GM12872 (cell line): Measurements from ENCODE around the gene REM2.

Source experiments
- TF ChIP-seq, protein P1 (sequence below): IDR thresholded peaks from 3 replicates; pipeline ENCODE4 v1.5.1; 2011; ENCODE audit warnings: low read depth, mild to moderate bottlenecking, low read length, moderate library complexity; ENCODE audit not compliant: insufficient read depth

REM2 gene

DNA sequence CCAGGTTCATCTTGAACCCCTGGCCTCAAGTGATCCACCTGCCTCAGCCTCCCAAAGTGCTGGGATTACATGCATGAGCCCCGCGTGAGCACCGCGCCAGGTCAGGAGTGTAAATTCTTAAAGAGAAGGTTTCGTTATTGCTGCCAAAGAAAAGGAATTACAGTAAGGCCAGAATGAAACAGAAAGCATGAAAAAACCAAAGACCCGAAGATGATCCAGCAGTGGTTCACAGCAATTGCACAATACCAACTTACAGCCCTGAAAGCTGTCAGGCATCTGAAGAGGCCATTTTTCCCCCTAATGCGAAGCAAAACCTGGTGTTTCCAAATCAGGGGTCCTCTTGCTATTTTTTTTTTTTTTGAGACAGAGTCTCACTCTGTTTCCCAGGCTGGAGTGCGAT lies 25.6 kb downstream of the REM2 start:
- TF ChIP-seq, protein P1, sequence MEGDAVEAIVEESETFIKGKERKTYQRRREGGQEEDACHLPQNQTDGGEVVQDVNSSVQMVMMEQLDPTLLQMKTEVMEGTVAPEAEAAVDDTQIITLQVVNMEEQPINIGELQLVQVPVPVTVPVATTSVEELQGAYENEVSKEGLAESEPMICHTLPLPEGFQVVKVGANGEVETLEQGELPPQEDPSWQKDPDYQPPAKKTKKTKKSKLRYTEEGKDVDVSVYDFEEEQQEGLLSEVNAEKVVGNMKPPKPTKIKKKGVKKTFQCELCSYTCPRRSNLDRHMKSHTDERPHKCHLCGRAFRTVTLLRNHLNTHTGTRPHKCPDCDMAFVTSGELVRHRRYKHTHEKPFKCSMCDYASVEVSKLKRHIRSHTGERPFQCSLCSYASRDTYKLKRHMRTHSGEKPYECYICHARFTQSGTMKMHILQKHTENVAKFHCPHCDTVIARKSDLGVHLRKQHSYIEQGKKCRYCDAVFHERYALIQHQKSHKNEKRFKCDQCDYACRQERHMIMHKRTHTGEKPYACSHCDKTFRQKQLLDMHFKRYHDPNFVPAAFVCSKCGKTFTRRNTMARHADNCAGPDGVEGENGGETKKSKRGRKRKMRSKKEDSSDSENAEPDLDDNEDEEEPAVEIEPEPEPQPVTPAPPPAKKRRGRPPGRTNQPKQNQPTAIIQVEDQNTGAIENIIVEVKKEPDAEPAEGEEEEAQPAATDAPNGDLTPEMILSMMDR = no peak

DNA sequence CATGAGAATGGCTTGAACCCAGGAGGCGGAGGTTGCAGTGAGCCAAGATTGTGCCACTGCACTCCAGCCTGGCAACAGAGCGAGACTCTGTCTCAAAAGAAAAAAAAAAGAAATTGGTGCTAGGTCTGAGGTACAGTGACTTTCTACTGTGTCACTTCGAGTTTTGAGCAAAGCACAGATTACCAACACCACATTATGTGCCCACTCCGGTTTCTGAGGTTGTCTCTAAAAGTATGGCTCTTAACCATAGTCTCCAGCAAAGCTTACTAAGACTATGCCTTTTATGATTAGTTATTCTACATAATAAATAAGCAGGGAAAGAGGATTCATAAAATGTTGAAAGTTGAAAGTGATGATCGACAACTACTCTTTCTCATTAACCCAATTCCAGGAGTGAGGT lies 27.9 kb downstream of the REM2 start:
- TF ChIP-seq, protein P1 = no peak

DNA sequence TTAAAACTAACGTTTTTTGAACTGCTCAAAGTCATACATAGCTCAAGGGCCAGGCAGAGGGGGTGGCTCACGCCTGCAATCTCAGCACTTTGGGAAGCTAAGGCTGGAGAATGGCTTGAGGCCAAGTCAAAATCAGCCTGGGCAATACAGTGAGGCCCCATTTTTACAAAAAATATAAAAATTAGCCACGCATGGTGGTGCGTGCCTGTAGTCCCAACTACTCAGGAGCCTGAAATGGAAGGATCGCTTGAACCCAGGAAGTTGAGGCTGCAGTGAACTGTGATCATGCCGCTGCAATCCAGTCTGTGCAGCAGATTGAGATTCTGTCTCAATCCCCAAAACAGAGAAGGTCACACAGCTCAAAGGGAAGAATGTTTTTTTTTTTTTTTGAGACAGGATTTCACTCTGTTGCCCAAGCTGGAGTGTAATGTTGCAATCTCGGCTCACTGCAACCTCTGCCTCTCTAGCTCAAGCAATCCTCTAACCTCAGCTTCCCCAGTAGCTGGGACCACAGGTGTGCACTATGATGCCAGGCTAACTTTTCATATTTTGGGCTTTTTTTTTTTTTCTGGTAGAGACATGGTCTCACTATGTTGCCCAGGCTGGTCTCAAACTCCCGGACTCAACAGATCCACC lies 33.0 kb downstream of the REM2 start:
- TF ChIP-seq, protein P1 = no peak

DNA sequence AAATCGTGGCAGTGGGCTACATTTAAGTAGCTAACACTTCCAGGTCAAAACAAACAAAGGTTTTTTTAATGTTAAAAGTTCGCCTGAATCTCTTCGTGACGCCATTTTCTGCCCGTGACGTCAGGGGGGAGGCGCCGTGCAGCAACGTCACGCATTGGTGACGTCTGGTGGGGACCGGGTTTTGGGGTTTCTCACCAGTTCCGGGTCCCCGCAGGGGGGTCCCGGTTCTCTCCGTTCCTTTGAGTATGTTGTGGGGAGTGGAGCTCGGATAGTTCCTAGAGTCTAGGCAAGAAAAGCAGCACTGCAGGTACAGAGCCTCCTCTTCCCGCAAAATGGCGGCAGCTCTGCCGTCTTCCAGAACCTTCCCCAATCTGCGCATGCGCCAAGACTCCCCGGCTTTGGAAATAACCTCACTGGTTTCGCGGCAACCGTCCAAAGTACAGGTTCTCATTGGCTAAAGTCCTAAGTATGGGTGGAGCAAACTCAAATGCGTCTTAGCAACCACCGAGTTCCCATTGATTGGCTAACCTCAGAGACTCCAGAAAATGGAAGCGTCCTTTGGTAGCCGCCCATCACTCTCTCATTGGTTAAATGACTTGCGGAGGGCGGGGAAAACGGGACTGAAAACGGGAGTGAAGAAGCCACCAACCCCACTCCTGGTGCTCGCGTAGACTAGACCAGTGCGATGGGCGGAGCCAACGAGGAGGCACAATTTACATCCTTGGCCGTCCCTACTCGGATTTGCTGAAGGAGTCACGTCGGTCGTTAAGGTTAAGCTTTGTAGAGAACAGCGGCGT lies 36.0 kb downstream of the REM2 start, which contains the start of gene RBM23:
Gene RBM23 (minus strand): TSS at position 346 of the 797 bp plus-strand sequence.
- TF ChIP-seq, protein P1 = no peak

DNA sequence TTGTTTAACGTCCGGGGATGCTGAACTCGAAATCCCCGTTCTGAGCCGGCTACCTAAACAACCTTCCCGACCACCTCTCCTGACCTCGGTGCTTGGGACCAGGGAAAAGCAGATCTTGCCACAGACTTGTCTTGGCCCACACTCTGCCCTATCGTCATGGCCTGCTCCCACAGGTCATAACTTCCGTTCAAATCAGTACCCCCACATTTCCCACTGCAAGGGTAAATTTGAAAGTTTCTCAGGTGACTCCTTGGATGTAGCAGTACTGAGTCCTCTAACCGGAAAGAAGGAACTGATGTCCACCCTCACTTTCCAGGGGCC lies 36.5 kb downstream of the REM2 start:
- TF ChIP-seq, protein P1 = no peak

DNA sequence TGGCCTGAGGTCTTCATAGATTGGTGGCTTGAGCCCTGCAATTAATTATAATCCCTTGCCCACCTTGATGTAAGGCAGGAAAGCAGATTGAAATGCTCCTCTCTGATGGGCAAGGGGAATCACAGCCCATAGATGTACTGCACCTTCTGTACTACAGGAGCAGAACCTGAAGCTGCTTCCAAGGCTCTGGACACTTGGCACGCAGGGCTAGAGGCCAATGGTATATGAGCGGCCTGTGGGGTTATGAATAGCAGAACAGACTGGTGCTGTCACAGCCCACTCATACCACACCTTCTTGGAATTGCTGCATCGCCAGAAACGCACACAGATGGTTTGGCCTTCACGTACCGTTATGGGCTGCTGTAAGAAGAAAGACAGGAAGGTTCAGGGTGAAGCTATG lies 37.7 kb downstream of the REM2 start:
- TF ChIP-seq, protein P1 = no peak

DNA sequence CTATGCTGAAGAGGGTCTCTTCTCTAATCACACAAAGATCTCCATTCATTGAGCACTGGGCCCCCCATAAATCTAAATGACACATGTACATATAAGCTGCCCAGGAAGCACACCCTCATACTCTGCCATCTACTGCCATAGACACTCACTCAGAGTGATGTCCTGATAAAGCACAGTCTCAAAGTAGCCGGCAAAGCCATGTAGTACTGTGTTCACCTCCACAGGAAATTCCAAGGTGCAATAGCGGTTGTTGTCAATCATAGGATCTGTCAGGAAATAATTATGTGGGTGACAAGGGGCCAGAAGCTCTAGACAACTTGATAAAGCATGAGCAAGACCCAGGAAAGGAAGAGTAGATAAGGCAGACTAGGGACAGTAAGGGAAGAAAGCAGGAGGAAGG lies 39.3 kb downstream of the REM2 start:
- TF ChIP-seq, protein P1 = no peak
